ENCODE results near the gene ANXA4.
A peak's percentile ranks its signal among the peaks of the same experiment; 100 is the strongest.
"Not testable (repeated sequence)": the region's sequence is repeated elsewhere in the genome, so short reads cannot be mapped to it uniquely, and the experiment has no call there.

The ANXA4 gene

DNA sequence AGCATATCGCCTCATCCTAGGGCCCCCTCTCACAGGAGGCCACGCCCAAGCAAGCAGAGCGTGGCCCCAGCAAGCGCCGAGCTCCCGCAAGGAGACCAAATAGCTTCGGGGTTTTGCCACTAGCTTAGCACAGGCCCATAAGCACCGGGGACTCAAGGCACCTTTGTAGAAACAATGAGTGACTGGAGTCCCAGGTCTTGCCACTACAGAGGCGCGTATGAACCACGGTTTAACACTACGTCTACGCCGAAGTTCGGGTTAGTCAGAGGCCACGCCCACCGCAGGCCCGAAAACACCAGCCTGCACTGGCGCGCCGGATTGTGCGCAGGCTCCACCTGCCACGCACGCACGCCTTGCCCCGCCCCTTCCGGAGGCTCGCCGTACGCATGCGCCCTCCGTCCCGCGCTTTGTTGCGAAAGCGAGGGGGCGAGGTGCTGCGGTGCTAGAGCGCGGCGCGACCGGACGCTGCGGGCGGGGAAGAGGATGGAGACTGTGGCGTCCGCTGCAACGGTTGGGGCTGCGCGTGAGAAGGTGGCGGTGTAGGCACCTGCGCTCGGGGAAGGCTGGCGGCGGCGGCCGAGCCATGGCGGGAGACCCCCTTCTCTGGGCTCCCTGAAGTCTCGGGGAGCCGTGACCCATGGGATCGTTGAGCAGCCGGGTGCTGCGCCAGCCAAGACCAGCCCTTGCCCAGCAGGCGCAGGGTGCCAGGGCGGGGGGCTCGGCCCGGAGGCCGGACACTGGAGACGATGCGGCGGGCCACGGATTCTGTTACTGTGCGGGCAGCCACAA is 87.5 kb downstream of the ANXA4 start, which contains the start of gene GMCL1:
GMCL1 (plus strand) TSS at position 405 of the 789 bp plus-strand sequence; CDS start at position 638, 233 bp downstream.
- FAIRE-seq (peak; percentile 99), DNase-seq (ENCODE audit: insufficient read length, low spot score) (peak; percentile 77)
- peak; percentile 49 for TF ChIP-seq PAX5 (IDR thresholded peaks at IDR 0.05; ENCODE audit: insufficient read depth, low read length, severe bottlenecking)
- no peak for TF ChIP-seq SPI1 (IDR thresholded peaks at IDR 0.05; ENCODE audit: low read depth, low read length)
- TF ChIP-seq TAF1 (IDR thresholded peaks at IDR 0.05; ENCODE audit: low read depth, low read length), result peak; percentile 76; the same call in 1 of the 2 replicates
- peak; percentile 94 for TF ChIP-seq POLR2A (IDR thresholded peaks at IDR 0.05; ENCODE audit: low read depth, low read length)
- peak; percentile 87 for TF ChIP-seq POLR2AphosphoS5 (IDR thresholded peaks at IDR 0.05; ENCODE audit: low read depth, low read length)
- no peak for TF ChIP-seq POU2F2 (IDR thresholded peaks at IDR 0.05; ENCODE audit: low read depth, low read length)

- TF ChIP-seq POU2F2 (IDR thresholded peaks at IDR 0.05; ENCODE audit: low read depth, low read length) (peak; percentile 36; the same call in 1 of the 2 replicates), PAX5 (IDR thresholded peaks at IDR 0.05; ENCODE audit: insufficient read depth, low read length, severe bottlenecking) (no peak), SPI1 (IDR thresholded peaks at IDR 0.05; ENCODE audit: low read depth, low read length) (0 out of 2 replicates have a peak, but pooled peaks have one; percentile 15)
- DNase-seq (ENCODE audit: insufficient read length, low spot score) (peak; percentile 16), FAIRE-seq (no peak)
Observed at GRCh38 chr2:69830045-69830905, 88.3 kb downstream of the ANXA4 start.

DNA sequence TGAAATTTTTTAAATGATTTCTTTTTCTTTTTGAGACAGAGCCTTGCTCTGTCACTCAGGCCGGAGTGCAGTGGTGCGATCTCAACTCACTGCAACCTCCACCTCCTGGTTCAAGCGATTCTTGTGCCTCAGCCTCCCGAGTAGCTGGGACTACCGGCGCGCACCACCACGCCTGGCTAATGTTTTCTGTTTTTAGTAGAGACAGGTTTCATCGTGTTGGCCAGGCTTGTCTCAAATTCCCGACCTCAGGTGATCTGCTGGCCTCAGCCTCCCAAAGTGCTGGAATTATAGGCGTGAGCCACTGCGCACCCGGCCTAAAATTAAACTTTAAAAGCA is 88.9 kb downstream of the ANXA4 start:
- not testable (repeated sequence) for FAIRE-seq; DNase-seq (ENCODE audit: insufficient read length, low spot score)

GRCh38 chr2:69831354-69831905 is 89.5 kb downstream of the ANXA4 start:
- TF ChIP-seq TAF1 (IDR thresholded peaks at IDR 0.05; ENCODE audit: low read depth, low read length) (no peak), PAX5 (IDR thresholded peaks at IDR 0.05; ENCODE audit: insufficient read depth, low read length, severe bottlenecking) (no peak), POLR2A (IDR thresholded peaks at IDR 0.05; ENCODE audit: low read depth, low read length) (no peak), POLR2AphosphoS5 (IDR thresholded peaks at IDR 0.05; ENCODE audit: low read depth, low read length) (no peak), SPI1 (IDR thresholded peaks at IDR 0.05; ENCODE audit: low read depth, low read length) (no peak), POU2F2 (IDR thresholded peaks at IDR 0.05; ENCODE audit: low read depth, low read length) (no peak)
- DNase-seq (ENCODE audit: insufficient read length, low spot score), result no peak
- no peak for FAIRE-seq

GRCh38 chr2:69833752-69834151 is 91.8 kb downstream of the ANXA4 start:
- TF ChIP-seq PAX5 (IDR thresholded peaks at IDR 0.05; ENCODE audit: insufficient read depth, low read length, severe bottlenecking), result no peak
- TF ChIP-seq TAF1 (IDR thresholded peaks at IDR 0.05; ENCODE audit: low read depth, low read length), result no peak
- no peak for TF ChIP-seq SPI1 (IDR thresholded peaks at IDR 0.05; ENCODE audit: low read depth, low read length)
- no peak for TF ChIP-seq POLR2AphosphoS5 (IDR thresholded peaks at IDR 0.05; ENCODE audit: low read depth, low read length)
- TF ChIP-seq POU2F2 (IDR thresholded peaks at IDR 0.05; ENCODE audit: low read depth, low read length), result no peak
- TF ChIP-seq POLR2A (IDR thresholded peaks at IDR 0.05; ENCODE audit: low read depth, low read length), result no peak
- DNase-seq (ENCODE audit: insufficient read length, low spot score), result no peak
- no peak for FAIRE-seq

DNA sequence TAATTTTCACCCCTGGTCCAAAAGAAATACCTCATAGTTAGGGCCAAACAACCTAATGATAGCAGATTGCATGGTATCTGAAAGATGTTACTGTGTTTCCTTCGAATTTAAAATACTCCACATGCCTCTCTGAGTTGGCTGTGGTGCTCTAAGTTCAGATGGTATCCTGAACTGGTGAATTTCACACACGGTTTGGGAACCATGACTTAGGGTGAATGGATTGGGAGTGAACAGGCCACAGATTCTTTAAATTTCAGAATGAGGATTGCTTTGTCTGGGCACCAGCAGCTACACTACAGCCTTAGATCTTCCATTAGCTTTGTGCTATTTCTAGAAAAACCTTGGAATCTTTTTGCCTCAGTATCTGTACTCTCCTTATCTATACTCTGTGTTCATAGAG is 93.7 kb downstream of the ANXA4 start:
- FAIRE-seq, result no peak
- TF ChIP-seq SPI1 (IDR thresholded peaks at IDR 0.05; ENCODE audit: low read depth, low read length) (no peak), POLR2AphosphoS5 (IDR thresholded peaks at IDR 0.05; ENCODE audit: low read depth, low read length) (no peak), TAF1 (IDR thresholded peaks at IDR 0.05; ENCODE audit: low read depth, low read length) (no peak), POLR2A (IDR thresholded peaks at IDR 0.05; ENCODE audit: low read depth, low read length) (no peak), POU2F2 (IDR thresholded peaks at IDR 0.05; ENCODE audit: low read depth, low read length) (no peak), PAX5 (IDR thresholded peaks at IDR 0.05; ENCODE audit: insufficient read depth, low read length, severe bottlenecking) (no peak)
- DNase-seq (ENCODE audit: insufficient read length, low spot score), result no peak

DNA sequence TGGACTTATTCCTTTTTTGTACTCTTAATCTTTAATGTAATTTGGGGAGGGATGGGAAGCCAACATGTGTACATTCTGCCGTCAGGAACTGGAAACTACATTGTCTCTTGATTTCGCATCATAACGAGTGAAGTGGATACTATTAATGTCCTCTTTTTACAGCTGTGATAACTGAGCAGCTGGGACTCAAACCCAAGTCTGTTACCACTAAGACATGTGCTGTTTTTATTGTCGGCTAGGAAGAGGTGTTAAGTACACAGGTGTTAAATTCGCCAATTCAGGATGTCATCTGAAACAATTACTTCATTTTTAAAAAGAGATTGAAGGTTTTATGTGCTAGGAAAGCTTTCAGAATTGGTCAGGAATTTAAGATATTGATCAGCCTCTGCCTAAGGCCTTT is 94.4 kb downstream of the ANXA4 start:
- DNase-seq (ENCODE audit: insufficient read length, low spot score), result no peak
- TF ChIP-seq POLR2A (IDR thresholded peaks at IDR 0.05; ENCODE audit: low read depth, low read length), result no peak
- no peak for TF ChIP-seq POU2F2 (IDR thresholded peaks at IDR 0.05; ENCODE audit: low read depth, low read length)
- TF ChIP-seq PAX5 (IDR thresholded peaks at IDR 0.05; ENCODE audit: insufficient read depth, low read length, severe bottlenecking), result no peak
- FAIRE-seq, result no peak

GRCh38 chr2:69837533-69837932 is 95.6 kb downstream of the ANXA4 start:
- FAIRE-seq, result peak; percentile 45

GRCh38 chr2:69843993-69844392 is 102.1 kb downstream of the ANXA4 start:
- DNase-seq (ENCODE audit: insufficient read length, low spot score), result no peak
- no peak for FAIRE-seq
- no peak for TF ChIP-seq TAF1 (IDR thresholded peaks at IDR 0.05; ENCODE audit: low read depth, low read length)
- no peak for TF ChIP-seq PAX5 (IDR thresholded peaks at IDR 0.05; ENCODE audit: insufficient read depth, low read length, severe bottlenecking)
- TF ChIP-seq SPI1 (IDR thresholded peaks at IDR 0.05; ENCODE audit: low read depth, low read length), result no peak
- no peak for TF ChIP-seq POLR2A (IDR thresholded peaks at IDR 0.05; ENCODE audit: low read depth, low read length)
- no peak for TF ChIP-seq POLR2AphosphoS5 (IDR thresholded peaks at IDR 0.05; ENCODE audit: low read depth, low read length)
- no peak for TF ChIP-seq POU2F2 (IDR thresholded peaks at IDR 0.05; ENCODE audit: low read depth, low read length)

More at GRCh38 chr2:69837533-69837932, 95.6 kb downstream of the ANXA4 start:
- TF ChIP-seq POLR2A (IDR thresholded peaks at IDR 0.05; ENCODE audit: low read depth, low read length), result no peak
- no peak for TF ChIP-seq PAX5 (IDR thresholded peaks at IDR 0.05; ENCODE audit: insufficient read depth, low read length, severe bottlenecking)
- TF ChIP-seq SPI1 (IDR thresholded peaks at IDR 0.05; ENCODE audit: low read depth, low read length), result no peak
- TF ChIP-seq POLR2AphosphoS5 (IDR thresholded peaks at IDR 0.05; ENCODE audit: low read depth, low read length), result no peak
- TF ChIP-seq POU2F2 (IDR thresholded peaks at IDR 0.05; ENCODE audit: low read depth, low read length), result no peak
- TF ChIP-seq TAF1 (IDR thresholded peaks at IDR 0.05; ENCODE audit: low read depth, low read length), result no peak
- no peak for DNase-seq (ENCODE audit: insufficient read length, low spot score)
